HL-60 (cell line): Measurements from ENCODE around the gene GOLPH3.

ENCODE experiments used
- CTCF ChIP-seq: IDR thresholded peaks from one replicate; pipeline ENCODE4 v1.5.1; 2011; ENCODE audit warnings: low read length, control low read depth, inconsistent platforms; ENCODE audit not compliant: insufficient read depth
- GABPA ChIP-seq: IDR thresholded peaks from 2 replicates; pipeline ENCODE4 v1.6.1; 2012; ENCODE audit warnings: low read depth
- POLR2AphosphoS5 ChIP-seq: IDR thresholded peaks from 2 replicates; pipeline ENCODE4 v1.6.1; 2012; ENCODE audit warnings: low read depth

- TF ChIP-seq CTCF (no peak), POLR2AphosphoS5 (no peak), GABPA (no peak)
Observed at GRCh38 chr5:32109236-32109635, 64.9 kb downstream of the GOLPH3 start.
